GM12872 (cell line): ENCODE measurements around the gene OR2A25.

Source experiments
- TF ChIP-seq, protein P1 (sequence below): IDR thresholded peaks from 3 replicates; pipeline ENCODE4 v1.5.1; 2011; ENCODE audit warnings: low read depth, mild to moderate bottlenecking, low read length, moderate library complexity; ENCODE audit not compliant: insufficient read depth

The OR2A25 gene, protein sequence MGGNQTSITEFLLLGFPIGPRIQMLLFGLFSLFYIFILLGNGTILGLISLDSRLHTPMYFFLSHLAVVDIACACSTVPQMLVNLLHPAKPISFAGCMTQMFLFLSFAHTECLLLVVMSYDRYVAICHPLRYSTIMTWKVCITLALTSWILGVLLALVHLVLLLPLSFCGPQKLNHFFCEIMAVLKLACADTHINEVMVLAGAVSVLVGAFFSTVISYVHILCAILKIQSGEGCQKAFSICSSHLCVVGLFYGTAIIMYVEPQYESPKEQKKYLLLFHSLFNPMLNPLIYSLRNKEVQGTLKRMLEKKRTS

GRCh38 chr7:144069511-144069910, at the start of gene OR2A25:
Gene OR2A25, plus strand, starts transcription at chr7:144069811. Its CDS starts 4,409 bp downstream, at chr7:144074220.
- TF ChIP-seq, protein P1, sequence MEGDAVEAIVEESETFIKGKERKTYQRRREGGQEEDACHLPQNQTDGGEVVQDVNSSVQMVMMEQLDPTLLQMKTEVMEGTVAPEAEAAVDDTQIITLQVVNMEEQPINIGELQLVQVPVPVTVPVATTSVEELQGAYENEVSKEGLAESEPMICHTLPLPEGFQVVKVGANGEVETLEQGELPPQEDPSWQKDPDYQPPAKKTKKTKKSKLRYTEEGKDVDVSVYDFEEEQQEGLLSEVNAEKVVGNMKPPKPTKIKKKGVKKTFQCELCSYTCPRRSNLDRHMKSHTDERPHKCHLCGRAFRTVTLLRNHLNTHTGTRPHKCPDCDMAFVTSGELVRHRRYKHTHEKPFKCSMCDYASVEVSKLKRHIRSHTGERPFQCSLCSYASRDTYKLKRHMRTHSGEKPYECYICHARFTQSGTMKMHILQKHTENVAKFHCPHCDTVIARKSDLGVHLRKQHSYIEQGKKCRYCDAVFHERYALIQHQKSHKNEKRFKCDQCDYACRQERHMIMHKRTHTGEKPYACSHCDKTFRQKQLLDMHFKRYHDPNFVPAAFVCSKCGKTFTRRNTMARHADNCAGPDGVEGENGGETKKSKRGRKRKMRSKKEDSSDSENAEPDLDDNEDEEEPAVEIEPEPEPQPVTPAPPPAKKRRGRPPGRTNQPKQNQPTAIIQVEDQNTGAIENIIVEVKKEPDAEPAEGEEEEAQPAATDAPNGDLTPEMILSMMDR, result no peak

DNA sequence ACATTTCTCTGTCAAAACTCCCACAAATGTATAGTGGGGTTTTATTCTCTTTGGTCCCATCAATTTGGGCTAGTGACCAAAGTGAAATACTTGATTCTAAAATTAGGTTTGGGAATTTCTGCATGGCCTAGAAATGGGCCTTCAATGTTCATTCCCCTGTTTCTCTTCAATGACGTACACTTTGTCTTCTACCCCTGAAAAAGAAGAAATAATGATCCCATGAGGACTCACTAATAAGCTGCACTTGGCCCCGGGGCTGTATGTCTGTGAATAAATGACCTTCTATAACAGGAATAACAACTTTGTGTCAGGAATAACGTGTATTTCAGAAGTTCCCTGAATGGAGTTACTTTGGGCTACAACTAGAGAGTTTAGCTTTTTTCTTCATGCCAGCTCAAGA, 49.3 kb upstream of the OR2A25 start:
- TF ChIP-seq, protein P1, result no peak

- TF ChIP-seq, protein P1, result no peak
These were observed 47.4 kb upstream of the OR2A25 start for GRCh38 chr7:144022169-144022568.

GRCh38 chr7:144023171-144023827, 46.3 kb upstream of the OR2A25 start:
- TF ChIP-seq, protein P1, result no peak

- TF ChIP-seq, protein P1, result no peak
These were observed 45.4 kb upstream of the OR2A25 start for GRCh38 chr7:144024213-144024612.

DNA sequence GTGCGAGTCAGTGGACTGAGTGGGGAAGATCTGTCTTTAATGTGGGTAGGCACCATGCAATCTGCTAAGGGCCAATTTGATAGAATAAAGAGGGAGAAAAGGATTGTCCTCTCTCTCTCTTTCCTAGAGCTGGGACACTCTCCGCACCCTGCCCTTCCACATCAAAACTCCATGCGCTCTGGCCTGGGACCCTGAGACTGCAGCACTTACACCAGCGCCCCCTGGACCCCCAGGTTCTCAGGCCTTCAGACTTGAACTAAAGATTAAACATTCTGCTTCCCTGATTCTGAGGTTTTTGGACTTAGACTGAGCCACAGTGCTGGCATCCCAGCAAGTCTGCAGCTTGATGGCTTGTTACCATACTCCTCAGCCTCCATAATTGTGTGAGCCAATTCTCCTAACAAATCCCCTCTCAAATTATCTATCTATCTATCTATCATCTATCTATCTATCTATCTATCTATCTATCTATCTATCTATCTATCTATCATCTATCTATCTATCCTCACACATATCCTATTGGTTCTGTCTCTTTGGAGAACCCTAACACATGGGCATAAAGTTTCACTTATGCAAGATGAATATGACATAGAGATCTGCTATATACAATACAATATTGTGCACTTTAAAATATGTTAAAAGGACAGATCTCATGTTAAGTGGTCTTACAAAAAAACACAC, 43.3 kb upstream of the OR2A25 start:
- TF ChIP-seq, protein P1, result no peak

DNA sequence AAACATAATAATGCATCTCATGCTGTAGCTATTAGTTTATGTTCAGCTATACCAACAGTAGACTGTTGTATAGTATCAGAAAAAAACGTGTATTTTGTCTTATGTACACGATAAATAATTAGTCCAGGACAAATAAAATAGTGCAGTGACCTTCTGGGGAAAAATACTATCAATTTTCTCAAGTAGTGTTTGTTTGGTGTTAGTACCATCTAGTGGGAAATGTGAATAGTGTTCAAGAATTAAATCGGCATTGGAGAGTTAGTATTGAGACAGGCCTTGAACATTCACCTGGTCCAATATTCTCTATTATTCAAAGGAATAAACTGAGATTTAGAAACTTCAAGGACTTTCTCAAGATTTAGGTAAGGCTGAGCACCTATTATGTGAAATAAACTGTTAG, 42.5 kb upstream of the OR2A25 start:
- TF ChIP-seq, protein P1, result no peak
